Heart right ventricle (tissue), 16 donors: Measurements from ENCODE around the gene PRR5. TPM values are rescaled to one million over a fixed set of nuclear protein-coding genes. Genes with fewer than 3 reads are reported as not detected.

Experiments
- ATAC-seq, 8 donors: fragments of 200-7000 bp; cut with Tn5 transposase; one replicate each; pipeline ENCODE4 v1.9.1; 2020; ENCODE audit warnings: mild to moderate bottlenecking in 8 of 8, moderate library complexity in 8 of 8, moderate number of reproducible peaks in 1 of 8
- DNase-seq, 2 donors: peaks; one replicate each; pipeline ENCODE4 v3.0.0-alpha.2; 2020
- H3K27ac ChIP-seq, 10 donors: fragments of 200-600 bp; sonication (generic) in 2 of 10; one replicate each; pipeline versions ENCODE4 v1.5.0 to v1.8.0; 2020 to 2022; ENCODE audit warnings: mild to moderate bottlenecking in 3 of 10
- H3K27me3 ChIP-seq, 7 donors: fragments of 200-600 bp; one replicate each; pipeline ENCODE4 v1.8.0; 2021 to 2022; ENCODE audit warnings: mild to moderate bottlenecking in 2 of 7
- H3K36me3 ChIP-seq, 9 donors: fragments of 200-600 bp; sonication (generic) in 1 of 9; one replicate each; pipeline versions ENCODE4 v1.5.0 to v1.8.0; 2020 to 2022; ENCODE audit warnings: mild to moderate bottlenecking in 2 of 9
- H3K4me1 ChIP-seq, 9 donors: fragments of 200-600 bp; sonication (generic) in 1 of 9; one replicate each; pipeline versions ENCODE4 v1.5.0 to v1.8.0; 2020 to 2022; ENCODE audit warnings: mild to moderate bottlenecking in 4 of 9
- H3K4me3 ChIP-seq, 10 donors: fragments of 200-600 bp; sonication (generic) in 2 of 10; one replicate each; pipeline versions ENCODE4 v1.5.0 to v1.8.0; 2020 to 2022; ENCODE audit warnings: mild to moderate bottlenecking in 7 of 10, moderate library complexity in 2 of 10
- H3K9me3 ChIP-seq, 11 donors: fragments of 200-600 bp in 10 of 11; sonication (generic) in 2 of 11; one replicate each; pipeline versions ENCODE4 v1.5.0 to v1.8.0; 2013 to 2022; ENCODE audit warnings: mild to moderate bottlenecking in 2 of 11, control low read depth in 1 of 11, moderate library complexity in 1 of 11
- CTCF ChIP-seq, 9 donors: fragments of 200-600 bp; sonication (generic) in 2 of 9; IDR thresholded peaks; one replicate each; pipeline versions ENCODE4 v1.5.0 to v1.8.0; 2021 to 2022; ENCODE audit warnings: antibody characterized with exemption in 9 of 9, mild to moderate bottlenecking in 5 of 9, moderate library complexity in 1 of 9
- WGBS, 2 donors: extraction: QIAGEN DNeasy Blood & Tissue Kit; methylation state at CpG; one replicate each; pipeline ENCODE4 v1.1.7; 2013; ENCODE audit warnings: inconsistent platforms in 1 of 2; 5-methylcytosine and 5-hydroxymethylcytosine counted together
- intact Hi-C, 10 donors: fragments of 100-400 bp; cut with DNase I; formaldehyde crosslinking; loops; one replicate each; pipeline versions ENCODE4 v1.11.1 to v1.14.2; 2022
- polyA plus RNA-seq, 2 donors: library from polyadenylated mRNA; stranded (reverse); fragments of 200-250 nt; gene quantifications; one replicate each; pipeline ENCODE4 v1.2.3, GENCODE V29; 2013
- total RNA-seq, 10 donors: library from RNA; stranded (reverse); fragmentation: NEBNext Ultra II Directional in 3 of 10; extraction: Animal tissue kit (Norgen Biotek cat#: 25700) in 3 of 10; gene quantifications; one replicate each; pipeline versions ENCODE4 v1.2.1 to v1.2.4, GENCODE V29; 2021 to 2023
- donor health status: Arrhythmogenic right ventricular cardiomyopathy.
- donor health status: ischemic (EF 13 %, LVEDD 7.1; RV severe dilation, severe dysfunction).
- donor health status: healthy with polysubstance abuse.
- donor health status: DM: no; HTN: yes; CAD: no.
- donor health status: DM: no; HTN: no; CAD: no.
- donor health status: ischemic (EF 25% LVEDD 6.9; RV normal size, moderate dysfunction).
- donor health status: ischemic (EF 25% LVEDD 5.7; RV mildly dilated, moderate dysfunction).
- donor health status: healthy.
- donor health status: DM: yes; HTN: yes; CAD: no.
- donor health status: Ischemic cardiomyopathy.
- donor health status: ischemic (EF 35%, LVEDD 5.7; RV mildly dilated, moderate dysfunction).
- donor health status: nonischemic (EF 11% LVEDD 7.7; RV severe dilation, severe dysfunction).
- donor health status: DM: yes; HTN: yes; CAD: no.
- donor health status: PGD.
- donor health status: ischemic (EF 29% LVEDD 5.4; RV normal size, mild dysfunction).
- donor health status: nonischemic (EF 23%, LVEDD 6.1; RV moderate dilation, normal function).

Gene PRR5
- total and polyA plus RNA-seq, 12 donors = 0.96 to 4.8 (median 2.9) TPM

GRCh38 chr22:44759430-44760310, 57.7 kb downstream of the PRR5 start:
- H3K4me3 ChIP-seq = no peak overlapping the region
- no peak for ATAC-seq
- no peaks in the 10 kb centered on the region for H3K4me1 ChIP-seq

GRCh38 chr22:44760476-44760875, 58.5 kb downstream of the PRR5 start:
- Histone ChIP-seq H3K36me3 (no peaks in the 10 kb centered on the region), H3K27ac (no peak overlapping the region), H3K4me1 (no peaks in the 10 kb centered on the region), H3K4me3 (no peak overlapping the region), H3K27me3 (peaks cover 0 to 36% (median 13%) of the 10 kb centered on the region in 7 donors), H3K9me3 (no peaks in the 10 kb centered on the region)
- WGBS, 2 donors = 38 to 49% methylated on average over 5 of the region's 5 CpGs
- ATAC-seq (no peak), DNase-seq (no peak)
- no peak for TF ChIP-seq CTCF (IDR thresholded peaks at IDR 0.05)
- intact Hi-C loops = no loop called here

More at GRCh38 chr22:44759430-44760310, 57.7 kb downstream of the PRR5 start:
- peaks cover 0 to 39% (median 21%) of the 10 kb centered on the region in 7 donors for H3K27me3 ChIP-seq
- no peaks in the 10 kb centered on the region for H3K9me3 ChIP-seq
- WGBS, 2 donors = 91 to 92% methylated on average over 18 of the region's 18 CpGs
- intact Hi-C loops = no loop called here
- no peak for TF ChIP-seq CTCF (IDR thresholded peaks at IDR 0.05)
- DNase-seq = no peak
- H3K36me3 ChIP-seq = no peaks in the 10 kb centered on the region
- H3K27ac ChIP-seq = no peak overlapping the region

GRCh38 chr22:44761025-44761424, 59.0 kb downstream of the PRR5 start:
- Histone ChIP-seq H3K27me3 (peaks cover 0 to 32% (median 8%) of the 10 kb centered on the region in 7 donors), H3K4me3 (no peak overlapping the region)
- WGBS, 2 donors = 85 to 86% methylated on average over 10 of the region's 10 CpGs

GRCh38 chr22:44764373-44764772, 62.4 kb downstream of the PRR5 start:
- ATAC-seq (no peak), DNase-seq (no peak)
- H3K27ac ChIP-seq = no peak overlapping the region
- H3K9me3 ChIP-seq = no peaks in the 10 kb centered on the region
- 84 to 90% methylated on average over 17 of the region's 17 CpGs for WGBS, 2 donors
- intact Hi-C loops = no loop called here
- TF ChIP-seq CTCF (IDR thresholded peaks at IDR 0.05) = no peak
- no peaks in the 10 kb centered on the region for H3K36me3 ChIP-seq
- no peaks in the 10 kb centered on the region for H3K4me1 ChIP-seq
- no peak overlapping the region for H3K4me3 ChIP-seq
- peaks cover 0 to 22% (median 0%) of the 10 kb centered on the region in 7 donors for H3K27me3 ChIP-seq

More at GRCh38 chr22:44761025-44761424, 59.0 kb downstream of the PRR5 start:
- no peaks in the 10 kb centered on the region for H3K4me1 ChIP-seq
- intact Hi-C loops = no loop called here
- no peak for TF ChIP-seq CTCF (IDR thresholded peaks at IDR 0.05)
- no peaks in the 10 kb centered on the region for H3K36me3 ChIP-seq
- no peak for DNase-seq
- H3K9me3 ChIP-seq = no peaks in the 10 kb centered on the region
- no peak overlapping the region for H3K27ac ChIP-seq
- no peak for ATAC-seq
